ENCODE results near the gene NUDT21. TPM values are rescaled to one million over a fixed set of nuclear protein-coding genes. Genes with fewer than 3 reads are reported as not detected.
"Not testable (repeated sequence)": the region's sequence is repeated elsewhere in the genome, so short reads cannot be mapped to it uniquely, and the experiment has no call there.

The NUDT21 gene
- total RNA-seq, 1 experiment from 2014 or later = 171 TPM

GRCh38 chr16:56382459-56382858 lies 68.7 kb downstream of the NUDT21 start:
- BruUV-seq (replicated peaks) = no TSS peak
- H3K27me3 ChIP-seq (ENCODE audit: insufficient read depth, low read depth) = no peaks in the 10 kb centered on the region
- ChIA-PET POLR2A (ENCODE audit: unreplicated experiment) (no interaction called here), CTCF (interaction anchor here (0.8 kb wide), 1 partner anchor 52 kb away, joined by 4 read pairs; no protein-coding TSS in a partner anchor)
- no peak overlapping the region for H3K4me3 ChIP-seq
- no peak for TF ChIP-seq CTCF (conservative IDR thresholded peaks at IDR 0.05)
- H3K9me2 ChIP-seq (ENCODE audit: insufficient read depth) = no peaks in the 10 kb centered on the region; the same call in 1 of the 2 replicates
- peaks cover 17% of the 10 kb centered on the region for H3K4me1 ChIP-seq (replicated peaks; ENCODE audit: insufficient read depth)
- H3K79me2 ChIP-seq (ENCODE audit: low read depth) = peaks cover 15% of the 10 kb centered on the region; the same call in 1 of the 2 replicates
- peaks cover 24% of the 10 kb centered on the region for H3F3A ChIP-seq (ENCODE audit: insufficient read depth, low read depth)
- peak overlapping the region; percentile 63 for H3K27ac ChIP-seq
- DNase-seq = no peak
- H3K4me2 ChIP-seq = peak overlapping the region; percentile 29; the same call in 1 of the 2 replicates
- peaks cover 38% of the 10 kb centered on the region for H3K36me3 ChIP-seq (ENCODE audit: low read depth)
- intact Hi-C loops (cut with micrococcal nuclease; ENCODE audit: unreplicated experiment) = no loop called here
- peaks cover 16% of the 10 kb centered on the region for H3K9me3 ChIP-seq (ENCODE audit: insufficient read depth, low read depth)
- no peak overlapping the region for H2AFZ ChIP-seq
- no peaks in the 10 kb centered on the region for H4K20me1 ChIP-seq (ENCODE audit: insufficient read depth)

- BruUV-seq (replicated peaks); H4K20me1 ChIP-seq (ENCODE audit: insufficient read depth); H3K9me2 ChIP-seq (ENCODE audit: insufficient read depth); H3K27ac ChIP-seq; H2AFZ ChIP-seq; CTCF ChIA-PET; H3K27me3 ChIP-seq (ENCODE audit: insufficient read depth, low read depth); H3K4me2 ChIP-seq; H3K4me3 ChIP-seq; intact Hi-C loops (cut with micrococcal nuclease; ENCODE audit: unreplicated experiment); POLR2A ChIA-PET (ENCODE audit: unreplicated experiment): not testable (repeated sequence)
- H3K9me3 ChIP-seq (ENCODE audit: insufficient read depth, low read depth) = peaks cover 16% of the 10 kb centered on the region
- peaks cover 26% of the 10 kb centered on the region for H3K79me2 ChIP-seq (ENCODE audit: low read depth)
- peaks cover 32% of the 10 kb centered on the region for H3F3A ChIP-seq (ENCODE audit: insufficient read depth, low read depth)
- H3K36me3 ChIP-seq (ENCODE audit: low read depth) = peaks cover 43% of the 10 kb centered on the region
- H3K4me1 ChIP-seq (replicated peaks; ENCODE audit: insufficient read depth) = peaks cover 17% of the 10 kb centered on the region
- DNase-seq = peak in 1 of 2 experiments; percentile 11
Observed at GRCh38 chr16:56380778-56381485, 70.2 kb downstream of the NUDT21 start.

Other genes with a start within 250 kb of the NUDT21 start
- 89.4 and 132 TPM in 2 replicates for gene AMFR, start 25.8 kb downstream of the NUDT21 start, total RNA-seq (2021)
- 24.8 and 30.0 TPM in 2 replicates for gene OGFOD1, start 222 bp upstream of the NUDT21 start, total RNA-seq (2021)
- 56.3 and 77.8 TPM in 2 replicates for gene BBS2, start 68.7 kb upstream of the NUDT21 start, total RNA-seq (2021)
- not detected in 2 replicates for gene MT4, start 113.7 kb upstream of the NUDT21 start, total RNA-seq (2021)
- not detected in 2 replicates for gene MT3, start 138.2 kb upstream of the NUDT21 start, total RNA-seq (2021)
- gene MT2A, start 157.3 kb upstream of the NUDT21 start, total RNA-seq (2021) = 203 and 353 TPM in 2 replicates
- 22.0 and 22.2 TPM in 2 replicates for gene MT1E, start 174.4 kb upstream of the NUDT21 start, total RNA-seq (2021)
- gene MT1M, start 181.3 kb upstream of the NUDT21 start, total RNA-seq (2021) = not detected in 2 replicates
- gene MT1A, start 187.3 kb upstream of the NUDT21 start, total RNA-seq (2021) = 16.9 and 23.5 TPM in 2 replicates
- not detected in 2 replicates for gene MT1B, start 200.6 kb upstream of the NUDT21 start, total RNA-seq (2021)
- 4.0 and 10.3 TPM in 2 replicates for gene MT1F, start 206.6 kb upstream of the NUDT21 start, total RNA-seq (2021)
- not detected in 2 replicates for gene MT1G, start 216.7 kb upstream of the NUDT21 start, total RNA-seq (2021)
- not detected in 2 replicates for gene MT1H, start 218.5 kb upstream of the NUDT21 start, total RNA-seq (2021)
- 18.9 and 41.2 TPM in 2 replicates for gene MT1X, start 231.1 kb upstream of the NUDT21 start, total RNA-seq (2021)